GM23338 (cell line): ENCODE results near the gene PACSIN3. TPM values are rescaled to one million over a fixed set of nuclear protein-coding genes. Genes with fewer than 3 reads are reported as not detected.

Source experiments
- ATAC-seq: fragments of 200-7000 bp; cut with Tn5 transposase; 3 replicates; pipeline ENCODE4 v1.9.1; 2020
- DNase-seq: peaks from one replicate; pipeline ENCODE4 v3.0.0-alpha.2; 2015; ENCODE audit warnings: low spot score
- H2AFZ ChIP-seq: fragments of 200-600 bp; sonication (generic); 2 replicates; pipeline ENCODE4 v1.8.0; 2016; ENCODE audit warnings: antibody characterized with exemption, mild to moderate bottlenecking, moderate library complexity
- H3F3A ChIP-seq: fragments of 200-600 bp; sonication (generic); replicated peaks from 2 replicates; pipeline ENCODE4 v1.8.0; 2017; ENCODE audit warnings: antibody characterized with exemption, mixed run types, low read depth
- H3K27ac ChIP-seq: fragments of 200-600 bp; sonication (generic); 2 replicates; pipeline ENCODE4 v1.6.1; 2016; ENCODE audit warnings: low read depth
- H3K27me3 ChIP-seq: fragments of 200-600 bp; sonication (generic); 2 replicates; pipeline ENCODE4 v1.8.0; 2016; ENCODE audit warnings: mild to moderate bottlenecking, mixed run types, moderate library complexity; ENCODE audit not compliant: insufficient read depth
- H3K36me3 ChIP-seq: fragments of 200-600 bp; sonication (generic); 2 replicates; pipeline ENCODE4 v1.8.0; 2016; ENCODE audit warnings: mild to moderate bottlenecking; ENCODE audit not compliant: insufficient read depth
- H3K4me1 ChIP-seq: fragments of 200-600 bp; sonication (generic); 2 replicates; pipeline ENCODE4 v1.8.0; 2016; ENCODE audit warnings: mild to moderate bottlenecking, moderate library complexity; ENCODE audit not compliant: insufficient read depth
- H3K4me2 ChIP-seq: fragments of 200-600 bp; sonication (generic); 2 replicates; pipeline ENCODE4 v1.7.1; 2017; ENCODE audit warnings: mixed run types
- H3K4me3 ChIP-seq: fragments of 200-600 bp; sonication (generic); 2 replicates; pipeline ENCODE4 v1.6.1; 2016; ENCODE audit warnings: mixed run types
- H3K79me2 ChIP-seq: fragments of 200-600 bp; sonication (generic); replicated peaks from 2 replicates; pipeline ENCODE4 v1.8.0; 2017; ENCODE audit warnings: mild to moderate bottlenecking; ENCODE audit not compliant: insufficient read depth
- H3K9me2 ChIP-seq: fragments of 200-600 bp; sonication (generic); 2 replicates; pipeline ENCODE4 v1.8.0; 2017; ENCODE audit not compliant: insufficient read depth
- H4K20me1 ChIP-seq: fragments of 200-600 bp; sonication (generic); replicated peaks from 2 replicates; pipeline ENCODE4 v1.8.0; 2017; ENCODE audit warnings: mild to moderate bottlenecking; ENCODE audit not compliant: insufficient read depth
- H3K27ac Mint-ChIP-seq: 2 replicates; pipeline ENCODE4 v1.8.0; 2020; ENCODE audit warnings: inconsistent platforms, mild to moderate bottlenecking, moderate library complexity, mixed read lengths
- H3K27me3 Mint-ChIP-seq: 3 replicates; pipeline ENCODE4 v1.8.0; 2022; ENCODE audit warnings: low read depth, mild to moderate bottlenecking, moderate library complexity, mixed read lengths, inconsistent platforms; ENCODE audit not compliant: insufficient read depth, poor library complexity
- H3K36me3 Mint-ChIP-seq: 3 replicates; pipeline ENCODE4 v1.8.0; 2021; ENCODE audit warnings: low read depth, mild to moderate bottlenecking, inconsistent platforms, moderate library complexity, mixed read lengths
- H3K4me1 Mint-ChIP-seq: 3 replicates; pipeline ENCODE4 v1.8.0; 2020; ENCODE audit warnings: mild to moderate bottlenecking, inconsistent platforms, mixed read lengths
- H3K4me3 Mint-ChIP-seq: 3 replicates; pipeline ENCODE4 v1.8.0; 2021; ENCODE audit warnings: moderate library complexity, mild to moderate bottlenecking, inconsistent platforms, mixed read lengths
- H3K9me3 Mint-ChIP-seq: 3 replicates; pipeline ENCODE4 v1.8.0; 2020; ENCODE audit warnings: moderate library complexity, mild to moderate bottlenecking, inconsistent platforms, mixed read lengths
- CREB1 ChIP-seq: fragments of 250-450 bp; sonication (Bioruptor Pico); IDR thresholded peaks from 2 replicates; pipeline ENCODE4 v1.5.0; 2020; ENCODE audit warnings: low read depth, mild to moderate bottlenecking, moderate library complexity
- ETS1 ChIP-seq: IDR thresholded peaks from 2 replicates; pipeline ENCODE4 v1.6.1; 2016; ENCODE audit warnings: antibody characterized with exemption
- EZH2 ChIP-seq: fragments of 200-600 bp; sonication (generic); IDR thresholded peaks from one replicate; pipeline ENCODE4 v1.8.0; 2017; ENCODE audit warnings: antibody characterized with exemption, mild to moderate bottlenecking, low read depth; ENCODE audit not compliant: unreplicated experiment
- JUNB ChIP-seq: IDR thresholded peaks from one replicate; pipeline ENCODE4 v1.6.1; 2016; ENCODE audit warnings: antibody characterized with exemption; ENCODE audit not compliant: unreplicated experiment
- NANOG ChIP-seq: IDR thresholded peaks from 2 replicates; pipeline ENCODE4 v1.6.1; 2016; ENCODE audit warnings: antibody characterized with exemption, borderline replicate concordance
- POLR2AphosphoS5 ChIP-seq: IDR thresholded peaks from 2 replicates; pipeline ENCODE4 v1.6.1; 2016; ENCODE audit warnings: antibody characterized with exemption, low read depth
- STAT1 ChIP-seq: IDR thresholded peaks from one replicate; pipeline ENCODE4 v1.6.1; 2016; ENCODE audit warnings: antibody characterized with exemption; ENCODE audit not compliant: unreplicated experiment
- ZNF114 ChIP-seq: fragments of 250-450 bp; sonication (Bioruptor Pico); IDR thresholded peaks from 2 replicates; pipeline ENCODE4 v1.5.0; 2020; ENCODE audit warnings: mild to moderate bottlenecking, moderate library complexity
- ZNF331 ChIP-seq: fragments of 250-450 bp; sonication (Bioruptor Pico); IDR thresholded peaks from 2 replicates; pipeline ENCODE4 v1.5.0; 2020; ENCODE audit warnings: low read depth, mild to moderate bottlenecking, moderate library complexity
- polyA plus RNA-seq: library from polyadenylated mRNA; unstranded; fragments of >200 nt; fragmentation: Nextera tagmentation; extraction: Ambion mirVana; gene quantifications from 2 replicates; pipeline ENCODE4 v1.2.1, GENCODE V29; 2016
- total RNA-seq: library from RNA; depleted of rRNA; stranded (reverse); fragments of >200 nt; shearing (Covaris generic); gene quantifications from 2 replicates; pipeline ENCODE4 v1.2.3, GENCODE V29; 2014
- TF ChIP-seq, protein P1 (sequence below), 2 experiments: fragments of 200-600 bp in 1 of 2; sonication (generic) in 1 of 2; conservative IDR thresholded peaks; 2 replicates each; pipeline versions ENCODE4 v1.5.1 to v1.6.1; 2016 to 2017; ENCODE audit warnings: antibody characterized with exemption in 2 of 2, low read depth in 2 of 2, mild to moderate bottlenecking in 2 of 2, moderate library complexity in 1 of 2
- TF ChIP-seq, protein P2 (sequence below): fragments of 250-450 bp; sonication (Bioruptor Pico); IDR thresholded peaks from 2 replicates; pipeline ENCODE4 v1.5.0; 2020; ENCODE audit warnings: mild to moderate bottlenecking, moderate library complexity

Gene PACSIN3
- total and polyA plus RNA-seq, 2 experiments from 2014 or later: 39.6 to 72.1 TPM

GRCh38 chr11:47158242-47158641 lies 28.0 kb downstream of the PACSIN3 start (continued):
- TF ChIP-seq, protein P1, sequence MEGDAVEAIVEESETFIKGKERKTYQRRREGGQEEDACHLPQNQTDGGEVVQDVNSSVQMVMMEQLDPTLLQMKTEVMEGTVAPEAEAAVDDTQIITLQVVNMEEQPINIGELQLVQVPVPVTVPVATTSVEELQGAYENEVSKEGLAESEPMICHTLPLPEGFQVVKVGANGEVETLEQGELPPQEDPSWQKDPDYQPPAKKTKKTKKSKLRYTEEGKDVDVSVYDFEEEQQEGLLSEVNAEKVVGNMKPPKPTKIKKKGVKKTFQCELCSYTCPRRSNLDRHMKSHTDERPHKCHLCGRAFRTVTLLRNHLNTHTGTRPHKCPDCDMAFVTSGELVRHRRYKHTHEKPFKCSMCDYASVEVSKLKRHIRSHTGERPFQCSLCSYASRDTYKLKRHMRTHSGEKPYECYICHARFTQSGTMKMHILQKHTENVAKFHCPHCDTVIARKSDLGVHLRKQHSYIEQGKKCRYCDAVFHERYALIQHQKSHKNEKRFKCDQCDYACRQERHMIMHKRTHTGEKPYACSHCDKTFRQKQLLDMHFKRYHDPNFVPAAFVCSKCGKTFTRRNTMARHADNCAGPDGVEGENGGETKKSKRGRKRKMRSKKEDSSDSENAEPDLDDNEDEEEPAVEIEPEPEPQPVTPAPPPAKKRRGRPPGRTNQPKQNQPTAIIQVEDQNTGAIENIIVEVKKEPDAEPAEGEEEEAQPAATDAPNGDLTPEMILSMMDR (conservative IDR thresholded peaks at IDR 0.05; ENCODE audit: low read depth in 2 of 2): no peak
- TF ChIP-seq CREB1 (CRISPR knock-in tag): no peak
- no peak for TF ChIP-seq NANOG

GRCh38 chr11:47157805-47158204 lies 28.4 kb downstream of the PACSIN3 start:
- H4K20me1 ChIP-seq: no peaks in the 10 kb centered on the region; the same call in 1 of the 2 replicates
- H2AFZ ChIP-seq: no peak overlapping the region
- peaks cover 20% of the 10 kb centered on the region for H3K4me1 Mint-ChIP-seq
- no peaks in the 10 kb centered on the region; the same call in 1 of the 3 replicates for H3K36me3 Mint-ChIP-seq
- no peaks in the 10 kb centered on the region for H3K79me2 ChIP-seq
- H3K4me1 ChIP-seq: peaks cover 9% of the 10 kb centered on the region
- no peaks in the 10 kb centered on the region for H3K9me2 ChIP-seq
- no peak overlapping the region for H3K4me3 Mint-ChIP-seq
- no peaks in the 10 kb centered on the region for H3K9me3 Mint-ChIP-seq
- peaks cover 9% of the 10 kb centered on the region for H3K27me3 Mint-ChIP-seq
- no peaks in the 10 kb centered on the region for H3K36me3 ChIP-seq
- no peak overlapping the region for H3K27ac Mint-ChIP-seq
- ATAC-seq (no peak), DNase-seq (no peak)
- no peak overlapping the region for H3K4me2 ChIP-seq
- no peak overlapping the region for H3K4me3 ChIP-seq
- no peaks in the 10 kb centered on the region for H3K27me3 ChIP-seq
- peaks cover 8% of the 10 kb centered on the region for H3F3A ChIP-seq
- no peak overlapping the region for H3K27ac ChIP-seq
- TF ChIP-seq ETS1 (no peak), JUNB (no peak), ZNF331 (CRISPR knock-in tag) (no peak), EZH2 (no peak), ZNF114 (CRISPR knock-in tag) (no peak), NANOG (no peak), CREB1 (CRISPR knock-in tag) (no peak), POLR2AphosphoS5 (no peak), STAT1 (no peak)
- TF ChIP-seq, protein P2, sequence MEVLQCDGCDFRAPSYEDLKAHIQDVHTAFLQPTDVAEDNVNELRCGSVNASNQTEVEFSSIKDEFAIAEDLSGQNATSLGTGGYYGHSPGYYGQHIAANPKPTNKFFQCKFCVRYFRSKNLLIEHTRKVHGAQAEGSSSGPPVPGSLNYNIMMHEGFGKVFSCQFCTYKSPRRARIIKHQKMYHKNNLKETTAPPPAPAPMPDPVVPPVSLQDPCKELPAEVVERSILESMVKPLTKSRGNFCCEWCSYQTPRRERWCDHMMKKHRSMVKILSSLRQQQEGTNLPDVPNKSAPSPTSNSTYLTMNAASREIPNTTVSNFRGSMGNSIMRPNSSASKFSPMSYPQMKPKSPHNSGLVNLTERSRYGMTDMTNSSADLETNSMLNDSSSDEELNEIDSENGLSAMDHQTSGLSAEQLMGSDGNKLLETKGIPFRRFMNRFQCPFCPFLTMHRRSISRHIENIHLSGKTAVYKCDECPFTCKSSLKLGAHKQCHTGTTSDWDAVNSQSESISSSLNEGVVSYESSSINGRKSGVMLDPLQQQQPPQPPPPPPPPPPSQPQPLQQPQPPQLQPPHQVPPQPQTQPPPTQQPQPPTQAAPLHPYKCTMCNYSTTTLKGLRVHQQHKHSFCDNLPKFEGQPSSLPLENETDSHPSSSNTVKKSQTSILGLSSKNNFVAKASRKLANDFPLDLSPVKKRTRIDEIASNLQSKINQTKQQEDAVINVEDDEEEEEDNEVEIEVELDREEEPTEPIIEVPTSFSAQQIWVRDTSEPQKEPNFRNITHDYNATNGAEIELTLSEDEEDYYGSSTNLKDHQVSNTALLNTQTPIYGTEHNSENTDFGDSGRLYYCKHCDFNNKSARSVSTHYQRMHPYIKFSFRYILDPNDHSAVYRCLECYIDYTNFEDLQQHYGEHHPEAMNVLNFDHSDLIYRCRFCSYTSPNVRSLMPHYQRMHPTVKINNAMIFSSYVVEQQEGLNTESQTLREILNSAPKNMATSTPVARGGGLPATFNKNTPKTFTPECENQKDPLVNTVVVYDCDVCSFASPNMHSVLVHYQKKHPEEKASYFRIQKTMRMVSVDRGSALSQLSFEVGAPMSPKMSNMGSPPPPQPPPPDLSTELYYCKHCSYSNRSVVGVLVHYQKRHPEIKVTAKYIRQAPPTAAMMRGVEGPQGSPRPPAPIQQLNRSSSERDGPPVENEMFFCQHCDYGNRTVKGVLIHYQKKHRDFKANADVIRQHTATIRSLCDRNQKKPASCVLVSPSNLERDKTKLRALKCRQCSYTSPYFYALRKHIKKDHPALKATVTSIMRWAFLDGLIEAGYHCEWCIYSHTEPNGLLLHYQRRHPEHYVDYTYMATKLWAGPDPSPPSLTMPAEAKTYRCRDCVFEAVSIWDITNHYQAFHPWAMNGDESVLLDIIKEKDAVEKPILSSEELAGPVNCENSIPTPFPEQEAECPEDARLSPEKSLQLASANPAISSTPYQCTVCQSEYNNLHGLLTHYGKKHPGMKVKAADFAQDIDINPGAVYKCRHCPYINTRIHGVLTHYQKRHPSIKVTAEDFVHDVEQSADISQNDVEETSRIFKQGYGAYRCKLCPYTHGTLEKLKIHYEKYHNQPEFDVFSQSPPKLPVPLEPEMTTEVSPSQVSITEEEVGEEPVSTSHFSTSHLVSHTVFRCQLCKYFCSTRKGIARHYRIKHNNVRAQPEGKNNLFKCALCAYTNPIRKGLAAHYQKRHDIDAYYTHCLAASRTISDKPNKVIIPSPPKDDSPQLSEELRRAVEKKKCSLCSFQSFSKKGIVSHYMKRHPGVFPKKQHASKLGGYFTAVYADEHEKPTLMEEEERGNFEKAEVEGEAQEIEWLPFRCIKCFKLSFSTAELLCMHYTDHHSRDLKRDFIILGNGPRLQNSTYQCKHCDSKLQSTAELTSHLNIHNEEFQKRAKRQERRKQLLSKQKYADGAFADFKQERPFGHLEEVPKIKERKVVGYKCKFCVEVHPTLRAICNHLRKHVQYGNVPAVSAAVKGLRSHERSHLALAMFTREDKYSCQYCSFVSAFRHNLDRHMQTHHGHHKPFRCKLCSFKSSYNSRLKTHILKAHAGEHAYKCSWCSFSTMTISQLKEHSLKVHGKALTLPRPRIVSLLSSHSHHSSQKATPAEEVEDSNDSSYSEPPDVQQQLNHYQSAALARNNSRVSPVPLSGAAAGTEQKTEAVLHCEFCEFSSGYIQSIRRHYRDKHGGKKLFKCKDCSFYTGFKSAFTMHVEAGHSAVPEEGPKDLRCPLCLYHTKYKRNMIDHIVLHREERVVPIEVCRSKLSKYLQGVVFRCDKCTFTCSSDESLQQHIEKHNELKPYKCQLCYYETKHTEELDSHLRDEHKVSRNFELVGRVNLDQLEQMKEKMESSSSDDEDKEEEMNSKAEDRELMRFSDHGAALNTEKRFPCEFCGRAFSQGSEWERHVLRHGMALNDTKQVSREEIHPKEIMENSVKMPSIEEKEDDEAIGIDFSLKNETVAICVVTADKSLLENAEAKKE (CRISPR knock-in tag): no peak
- TF ChIP-seq, protein P1 (conservative IDR thresholded peaks at IDR 0.05; ENCODE audit: low read depth in 2 of 2): no peak
